Vagina (tissue), 2 donors: ENCODE data around the gene B4GALT4.

Experiments
- POLR2A ChIP-seq, 2 donors: fragments of 450-650 bp; IDR thresholded peaks; one replicate each; pipeline ENCODE4 v1.6.1; 2017; ENCODE audit warnings: antibody characterized with exemption in 2 of 2, mild to moderate bottlenecking in 2 of 2, moderate library complexity in 2 of 2
- TF ChIP-seq, protein P1 (sequence below), 3 experiments: fragments of 450-650 bp in 2 of 3; fragments of 200-600 bp in 1 of 3; sonication (generic) in 1 of 3; IDR thresholded peaks; one replicate each; pipeline ENCODE4 v1.5.1; 2017 to 2019; ENCODE audit warnings: antibody characterized with exemption in 3 of 3, mild to moderate bottlenecking in 2 of 3, moderate library complexity in 2 of 3

DNA sequence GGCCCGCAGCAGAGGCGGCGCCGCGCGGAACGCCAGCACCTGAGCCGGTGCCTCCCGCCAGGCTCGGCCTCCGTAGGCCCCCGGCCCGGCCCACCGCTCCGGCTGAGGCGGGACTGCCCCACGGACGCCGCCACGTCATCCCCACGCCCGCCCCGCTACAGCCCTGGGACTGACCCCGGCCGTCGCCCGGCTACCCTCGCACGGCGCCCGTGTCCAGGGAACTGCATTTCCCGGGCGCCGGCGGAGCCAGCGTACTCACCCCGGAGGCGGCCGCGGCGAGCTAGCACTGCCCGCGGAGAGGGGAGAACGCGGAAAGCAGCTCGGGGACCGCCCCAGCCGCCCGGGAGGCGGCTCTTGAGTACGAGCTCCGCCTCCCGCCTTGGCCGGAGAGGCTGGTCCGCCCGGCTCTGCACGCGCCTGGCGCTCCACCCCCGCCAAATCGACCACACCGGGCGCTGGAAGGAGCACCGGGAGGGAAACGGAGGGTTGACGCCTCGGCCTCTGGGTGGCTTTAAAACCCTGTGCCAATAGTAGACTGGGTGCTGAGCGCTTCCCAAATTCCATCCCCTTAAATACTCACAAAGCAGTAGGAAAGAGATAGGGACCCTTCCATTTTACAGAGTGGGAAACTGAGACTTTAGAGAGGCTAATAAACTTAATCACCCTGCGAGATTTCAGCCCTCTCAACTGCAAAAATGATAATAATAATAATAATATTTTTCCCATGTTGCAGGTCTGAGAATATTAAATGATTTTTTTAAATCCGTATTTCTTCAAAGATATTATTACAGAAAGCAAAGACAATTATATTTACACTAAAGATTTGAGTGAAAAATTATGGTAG is at the start of gene B4GALT4:
- TF ChIP-seq, protein P1, sequence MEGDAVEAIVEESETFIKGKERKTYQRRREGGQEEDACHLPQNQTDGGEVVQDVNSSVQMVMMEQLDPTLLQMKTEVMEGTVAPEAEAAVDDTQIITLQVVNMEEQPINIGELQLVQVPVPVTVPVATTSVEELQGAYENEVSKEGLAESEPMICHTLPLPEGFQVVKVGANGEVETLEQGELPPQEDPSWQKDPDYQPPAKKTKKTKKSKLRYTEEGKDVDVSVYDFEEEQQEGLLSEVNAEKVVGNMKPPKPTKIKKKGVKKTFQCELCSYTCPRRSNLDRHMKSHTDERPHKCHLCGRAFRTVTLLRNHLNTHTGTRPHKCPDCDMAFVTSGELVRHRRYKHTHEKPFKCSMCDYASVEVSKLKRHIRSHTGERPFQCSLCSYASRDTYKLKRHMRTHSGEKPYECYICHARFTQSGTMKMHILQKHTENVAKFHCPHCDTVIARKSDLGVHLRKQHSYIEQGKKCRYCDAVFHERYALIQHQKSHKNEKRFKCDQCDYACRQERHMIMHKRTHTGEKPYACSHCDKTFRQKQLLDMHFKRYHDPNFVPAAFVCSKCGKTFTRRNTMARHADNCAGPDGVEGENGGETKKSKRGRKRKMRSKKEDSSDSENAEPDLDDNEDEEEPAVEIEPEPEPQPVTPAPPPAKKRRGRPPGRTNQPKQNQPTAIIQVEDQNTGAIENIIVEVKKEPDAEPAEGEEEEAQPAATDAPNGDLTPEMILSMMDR (IDR thresholded peaks at IDR 0.05), result no peak
- peak in 1 of 2 donors; percentile 78 for TF ChIP-seq POLR2A (IDR thresholded peaks at IDR 0.05)
